CD4-positive, alpha-beta memory T cell (primary cell): Measurements from ENCODE around the gene PTPRD. TPM values are rescaled to one million over a fixed set of nuclear protein-coding genes. Genes with fewer than 3 reads are reported as not detected.

ENCODE experiments used
- CTCF ChIA-PET: fragments of 350-600 bp; sonication (Branson Sonifier 250); formaldehyde crosslinking; loops from one replicate; lab custom pipeline; 2021; ENCODE audit warnings: inconsistent platforms; ENCODE audit not compliant: partially characterized antibody; lab: Charles Lee
- POLR2A ChIA-PET: fragments of 350-600 bp; sonication (Branson Sonifier 250); formaldehyde crosslinking; loops from one replicate; lab custom pipeline; 2021; ENCODE audit not compliant: partially characterized antibody; lab: Charles Lee
- DNase-seq, 5 donors: peaks; one replicate each; pipeline versions ENCODE4 v3.0.0 to v3.0.0-alpha.2; 2020 to 2022; ENCODE audit warnings: mixed read lengths in 1 of 5
- H3K27ac ChIP-seq: one replicate; pipeline ENCODE4 v1.7.0; 2013; ENCODE audit warnings: low read depth, low read length
- H3K27me3 ChIP-seq: 2 replicates; pipeline ENCODE4 v1.7.0; 2013; ENCODE audit warnings: mild to moderate bottlenecking, low read length, moderate library complexity; ENCODE audit not compliant: insufficient read depth
- H3K36me3 ChIP-seq: 2 replicates; pipeline ENCODE4 v1.7.0; 2013; ENCODE audit warnings: mild to moderate bottlenecking, low read length, moderate library complexity; ENCODE audit not compliant: insufficient read depth
- H3K4me1 ChIP-seq: 2 replicates; pipeline ENCODE4 v1.7.0; 2013; ENCODE audit warnings: mild to moderate bottlenecking, low read length, moderate library complexity; ENCODE audit not compliant: insufficient read depth
- H3K4me3 ChIP-seq, 2 donors: one replicate each; pipeline ENCODE4 v1.7.0; 2013; ENCODE audit warnings: low read length in 2 of 2, mild to moderate bottlenecking in 1 of 2
- H3K9me3 ChIP-seq, 2 donors: one replicate each; pipeline ENCODE4 v1.7.0; 2013; ENCODE audit warnings: low read length in 2 of 2, control low read depth in 1 of 2; ENCODE audit not compliant: control insufficient read depth in 1 of 2
- H3K27ac Mint-ChIP-seq, 7 donors: one replicate each; pipeline ENCODE4 v1.8.0; 2020 to 2021; ENCODE audit warnings: mixed read lengths in 7 of 7, mild to moderate bottlenecking in 6 of 7, inconsistent platforms in 3 of 7, moderate library complexity in 3 of 7
- H3K27me3 Mint-ChIP-seq, 2 donors: one replicate each; pipeline ENCODE4 v1.8.0; 2020 to 2021; ENCODE audit warnings: mixed read lengths in 2 of 2
- H3K36me3 Mint-ChIP-seq, 2 donors: one replicate each; pipeline ENCODE4 v1.8.0; 2020 to 2021; ENCODE audit warnings: mixed read lengths in 2 of 2, inconsistent platforms in 1 of 2, mild to moderate bottlenecking in 1 of 2
- H3K4me1 Mint-ChIP-seq, 4 donors: one replicate each; pipeline ENCODE4 v1.8.0; 2020 to 2021; ENCODE audit warnings: mixed read lengths in 4 of 4, mild to moderate bottlenecking in 1 of 4
- H3K4me3 Mint-ChIP-seq, 8 donors: one replicate each; pipeline ENCODE4 v1.8.0; 2020 to 2021; ENCODE audit warnings: mixed read lengths in 8 of 8, mild to moderate bottlenecking in 7 of 8, moderate library complexity in 6 of 8, inconsistent platforms in 3 of 8
- H3K9me3 Mint-ChIP-seq, 8 donors: one replicate each; pipeline ENCODE4 v1.8.0; 2020 to 2021; ENCODE audit warnings: mixed read lengths in 8 of 8, mild to moderate bottlenecking in 5 of 8, inconsistent platforms in 3 of 8, moderate library complexity in 1 of 8
- intact Hi-C: fragments of 100-400 bp; cut with micrococcal nuclease; formaldehyde crosslinking; loops from one replicate; pipeline ENCODE4 v1.15.1; 2023
- polyA plus RNA-seq, 2 donors: library from polyadenylated mRNA; unstranded; fragments of 300-500 nt; fragmentation: Illumina TruSeq; gene quantifications; one replicate each; pipeline ENCODE4 v1.2.3, GENCODE V29; 2021
- total RNA-seq, 2 experiments: library from RNA; stranded (reverse); gene quantifications; one replicate each; pipeline ENCODE4 v1.2.3, GENCODE V29; 2021

PTPRD gene
- total and polyA plus RNA-seq, 4 experiments from 2014 or later, result not detected

- no peaks in the 10 kb centered on the region for H3K27me3 ChIP-seq
- H3K4me1 Mint-ChIP-seq, result no peaks in the 10 kb centered on the region
- ChIA-PET POLR2A (no interaction called here), CTCF (no interaction called here)
- H3K27me3 Mint-ChIP-seq, result no peaks in the 10 kb centered on the region
- no peaks in the 10 kb centered on the region for H3K36me3 ChIP-seq
- H3K36me3 Mint-ChIP-seq, result no peaks in the 10 kb centered on the region
- no peak overlapping the region for H3K4me3 ChIP-seq
- no peak for DNase-seq
- H3K4me1 ChIP-seq, result no peaks in the 10 kb centered on the region
- no peak overlapping the region for H3K4me3 Mint-ChIP-seq
- intact Hi-C loops, result no loop called here
- H3K9me3 Mint-ChIP-seq, result peaks cover 0 to 8% (median under 1%) of the 10 kb centered on the region in 8 donors
- H3K9me3 ChIP-seq, result no peaks in the 10 kb centered on the region
- no peak overlapping the region for H3K27ac ChIP-seq
- H3K27ac Mint-ChIP-seq, result no peak overlapping the region
Observed at GRCh38 chr9:9387511-9388115, 1225.2 kb downstream of the PTPRD start.

- no peak overlapping the region for H3K27ac ChIP-seq
- Mint-ChIP-seq H3K27me3 (no peaks in the 10 kb centered on the region), H3K36me3 (no peaks in the 10 kb centered on the region), H3K27ac (no peak overlapping the region), H3K4me1 (no peaks in the 10 kb centered on the region), H3K9me3 (peaks cover 0 to 3% (median 0%) of the 10 kb centered on the region in 8 donors), H3K4me3 (no peak overlapping the region)
- H3K9me3 ChIP-seq, result no peaks in the 10 kb centered on the region
- no peaks in the 10 kb centered on the region for H3K36me3 ChIP-seq
- no peak for DNase-seq
- ChIA-PET POLR2A (no interaction called here), CTCF (no interaction called here)
- no peak overlapping the region for H3K4me3 ChIP-seq
- intact Hi-C loops, result no loop called here
- H3K4me1 ChIP-seq, result no peaks in the 10 kb centered on the region
- no peaks in the 10 kb centered on the region for H3K27me3 ChIP-seq
Observed at GRCh38 chr9:9362332-9362731, 1250.5 kb downstream of the PTPRD start.

- no peaks in the 10 kb centered on the region for H3K9me3 Mint-ChIP-seq
- H3K4me3 Mint-ChIP-seq, result no peak overlapping the region
- ChIA-PET POLR2A (no interaction called here), CTCF (no interaction called here)
- Histone ChIP-seq H3K27me3 (no peaks in the 10 kb centered on the region), H3K36me3 (no peaks in the 10 kb centered on the region), H3K9me3 (no peaks in the 10 kb centered on the region), H3K27ac (no peak overlapping the region), H3K4me1 (no peaks in the 10 kb centered on the region), H3K4me3 (no peak overlapping the region)
- no peaks in the 10 kb centered on the region for H3K4me1 Mint-ChIP-seq
- intact Hi-C loops, result loop anchor here (5.0 kb wide), 1 partner anchor 1781 kb away; no protein-coding TSS in a partner anchor
- H3K36me3 Mint-ChIP-seq, result no peaks in the 10 kb centered on the region
- DNase-seq, result no peak
- no peak overlapping the region for H3K27ac Mint-ChIP-seq
- H3K27me3 Mint-ChIP-seq, result no peaks in the 10 kb centered on the region
Observed at GRCh38 chr9:9352877-9353481, 1259.8 kb downstream of the PTPRD start.

GRCh38 chr9:9341203-9341602, 1271.6 kb downstream of the PTPRD start:
- Mint-ChIP-seq H3K4me3 (no peak overlapping the region), H3K4me1 (no peaks in the 10 kb centered on the region), H3K9me3 (peaks cover 0 to 7% (median 2%) of the 10 kb centered on the region in 8 donors), H3K27me3 (no peaks in the 10 kb centered on the region), H3K27ac (no peak overlapping the region), H3K36me3 (no peaks in the 10 kb centered on the region)
- no peak overlapping the region for H3K4me3 ChIP-seq
- ChIA-PET CTCF (no interaction called here), POLR2A (no interaction called here)
- no peaks in the 10 kb centered on the region for H3K9me3 ChIP-seq
- H3K4me1 ChIP-seq, result no peaks in the 10 kb centered on the region
- no peak overlapping the region for H3K27ac ChIP-seq
- intact Hi-C loops, result no loop called here
- DNase-seq, result no peak
- H3K36me3 ChIP-seq, result no peaks in the 10 kb centered on the region
- no peaks in the 10 kb centered on the region for H3K27me3 ChIP-seq

- H3K27me3 Mint-ChIP-seq, result no peaks in the 10 kb centered on the region
- no peaks in the 10 kb centered on the region for H3K36me3 Mint-ChIP-seq
- no peaks in the 10 kb centered on the region for H3K36me3 ChIP-seq
- no peak overlapping the region for H3K4me3 ChIP-seq
- no peak overlapping the region for H3K4me3 Mint-ChIP-seq
- POLR2A ChIA-PET, result no interaction called here
- H3K4me1 Mint-ChIP-seq, result no peaks in the 10 kb centered on the region
- CTCF ChIA-PET, result no interaction called here
- no peak for DNase-seq
- intact Hi-C loops, result no loop called here
- H3K9me3 Mint-ChIP-seq, result peaks cover 0 to 6% (median 0%) of the 10 kb centered on the region in 8 donors
- no peaks in the 10 kb centered on the region for H3K4me1 ChIP-seq
- H3K27ac Mint-ChIP-seq, result no peak overlapping the region
- H3K9me3 ChIP-seq, result no peaks in the 10 kb centered on the region
- no peaks in the 10 kb centered on the region for H3K27me3 ChIP-seq
- H3K27ac ChIP-seq, result no peak overlapping the region
Observed at GRCh38 chr9:9337129-9337528, 1275.7 kb downstream of the PTPRD start.

GRCh38 chr9:9326749-9327148, 1286.1 kb downstream of the PTPRD start:
- POLR2A ChIA-PET, result no interaction called here
- H3K4me3 Mint-ChIP-seq, result no peak overlapping the region
- H3K9me3 ChIP-seq, result no peaks in the 10 kb centered on the region
- DNase-seq, result no peak
- no peak overlapping the region for H3K27ac ChIP-seq
- no peaks in the 10 kb centered on the region for H3K36me3 Mint-ChIP-seq
- H3K27me3 Mint-ChIP-seq, result no peaks in the 10 kb centered on the region
- no peaks in the 10 kb centered on the region for H3K4me1 ChIP-seq
- no peaks in the 10 kb centered on the region for H3K4me1 Mint-ChIP-seq
- intact Hi-C loops, result no loop called here
- no peak overlapping the region for H3K27ac Mint-ChIP-seq
- H3K27me3 ChIP-seq, result no peaks in the 10 kb centered on the region
- CTCF ChIA-PET, result no interaction called here
- peaks cover 2 to 18% (median 7%) of the 10 kb centered on the region in 8 donors for H3K9me3 Mint-ChIP-seq
- no peaks in the 10 kb centered on the region for H3K36me3 ChIP-seq
- H3K4me3 ChIP-seq, result no peak overlapping the region

GRCh38 chr9:9319007-9319406, 1293.8 kb downstream of the PTPRD start:
- Histone ChIP-seq H3K4me3 (no peak overlapping the region), H3K36me3 (no peaks in the 10 kb centered on the region), H3K4me1 (no peaks in the 10 kb centered on the region), H3K9me3 (no peaks in the 10 kb centered on the region), H3K27ac (no peak overlapping the region), H3K27me3 (no peaks in the 10 kb centered on the region)
- peaks cover 0 to 9% (median 1%) of the 10 kb centered on the region in 8 donors for H3K9me3 Mint-ChIP-seq
- no peaks in the 10 kb centered on the region for H3K36me3 Mint-ChIP-seq
- intact Hi-C loops, result no loop called here
- no peak overlapping the region for H3K4me3 Mint-ChIP-seq
- no peak overlapping the region for H3K27ac Mint-ChIP-seq
- H3K4me1 Mint-ChIP-seq, result no peaks in the 10 kb centered on the region
- no peaks in the 10 kb centered on the region for H3K27me3 Mint-ChIP-seq
- POLR2A ChIA-PET, result no interaction called here
- CTCF ChIA-PET, result no interaction called here
- no peak for DNase-seq
